Astrocyte (in vitro differentiated cells and primary cell): Measurements from ENCODE around the gene DUSP15. TPM values are rescaled to one million over a fixed set of nuclear protein-coding genes. Genes with fewer than 3 reads are reported as not detected.

ENCODE experiments used
- DNase-seq: peaks from one replicate; pipeline ENCODE4 v3.0.0-alpha.2; 2010; ENCODE audit warnings: low read depth
- FAIRE-seq: peaks from 2 replicates; lab custom pipeline; 2011; peaks lifted over from hg19 to GRCh38; lab: Jason Lieb, UNC
- H2AFZ ChIP-seq: 2 replicates; pipeline ENCODE4 v1.6.0; 2012; ENCODE audit warnings: low read depth, low read length, inconsistent platforms
- H3K27ac ChIP-seq: 2 replicates; pipeline ENCODE4 v1.5.1; 2011; ENCODE audit warnings: low read depth, low read length, inconsistent platforms
- H3K27me3 ChIP-seq: 2 replicates; pipeline ENCODE4 v1.6.0; 2011; ENCODE audit warnings: low read length, inconsistent platforms; ENCODE audit not compliant: insufficient read depth
- H3K36me3 ChIP-seq: 2 replicates; pipeline ENCODE4 v1.5.1; 2011; ENCODE audit warnings: low read length, inconsistent platforms; ENCODE audit not compliant: insufficient read depth
- H3K4me1 ChIP-seq: 2 replicates; pipeline ENCODE4 v1.5.1; 2011; ENCODE audit warnings: low read length, inconsistent platforms; ENCODE audit not compliant: insufficient read depth
- H3K4me2 ChIP-seq: 2 replicates; pipeline ENCODE4 v1.6.0; 2012; ENCODE audit warnings: low read length, inconsistent platforms
- H3K4me3 ChIP-seq: 2 replicates; pipeline ENCODE4 v1.5.1; 2011; ENCODE audit warnings: low read depth, mild to moderate bottlenecking, low read length, inconsistent platforms; ENCODE audit not compliant: insufficient read depth
- H3K79me2 ChIP-seq: 2 replicates; pipeline ENCODE4 v1.6.0; 2012; ENCODE audit warnings: mild to moderate bottlenecking, low read length, inconsistent platforms; ENCODE audit not compliant: insufficient read depth
- H3K9ac ChIP-seq: 2 replicates; pipeline ENCODE4 v1.6.0; 2012; ENCODE audit warnings: mild to moderate bottlenecking, low read length, inconsistent platforms
- H3K9me3 ChIP-seq: 2 replicates; pipeline ENCODE4 v1.5.1; 2012; ENCODE audit warnings: low read depth, mild to moderate bottlenecking, low read length, inconsistent platforms; ENCODE audit not compliant: insufficient read depth
- H4K20me1 ChIP-seq: 2 replicates; pipeline ENCODE4 v1.6.0; 2012; ENCODE audit warnings: low read length, inconsistent platforms; ENCODE audit not compliant: insufficient read depth
- H3K27ac Mint-ChIP-seq: one replicate; pipeline ENCODE4 v1.8.0; 2021; ENCODE audit warnings: mild to moderate bottlenecking, mixed read lengths; ENCODE audit not compliant: unreplicated experiment
- H3K27me3 Mint-ChIP-seq: one replicate; pipeline ENCODE4 v1.8.0; 2021; ENCODE audit warnings: low read depth, mixed read lengths; ENCODE audit not compliant: unreplicated experiment
- H3K36me3 Mint-ChIP-seq: one replicate; pipeline ENCODE4 v1.8.0; 2021; ENCODE audit warnings: low read depth, mixed read lengths; ENCODE audit not compliant: unreplicated experiment
- H3K4me1 Mint-ChIP-seq: one replicate; pipeline ENCODE4 v1.8.0; 2021; ENCODE audit warnings: low read depth, mixed read lengths; ENCODE audit not compliant: unreplicated experiment
- H3K4me3 Mint-ChIP-seq: one replicate; pipeline ENCODE4 v1.8.0; 2021; ENCODE audit warnings: mild to moderate bottlenecking, moderate library complexity, mixed read lengths; ENCODE audit not compliant: unreplicated experiment
- H3K9me3 Mint-ChIP-seq: one replicate; pipeline ENCODE4 v1.8.0; 2021; ENCODE audit warnings: mild to moderate bottlenecking, mixed read lengths; ENCODE audit not compliant: unreplicated experiment
- CTCF ChIP-seq: IDR thresholded peaks from 2 replicates; pipeline ENCODE4 v1.5.1; 2011; ENCODE audit warnings: low read depth, mild to moderate bottlenecking, inconsistent platforms, low read length, moderate library complexity; ENCODE audit not compliant: insufficient read depth
- EZH2 ChIP-seq: IDR thresholded peaks from 2 replicates; pipeline ENCODE4 v1.6.1; 2012; ENCODE audit warnings: mild to moderate bottlenecking, low read length, inconsistent platforms; ENCODE audit not compliant: insufficient read depth
- total RNA-seq: library from RNA; stranded (reverse); gene quantifications from 2 replicates; pipeline ENCODE4 v1.2.1, GENCODE V29; 2021

DUSP15 gene
- total RNA-seq, 1 donor from 2014 or later: 1.2 TPM

DNA sequence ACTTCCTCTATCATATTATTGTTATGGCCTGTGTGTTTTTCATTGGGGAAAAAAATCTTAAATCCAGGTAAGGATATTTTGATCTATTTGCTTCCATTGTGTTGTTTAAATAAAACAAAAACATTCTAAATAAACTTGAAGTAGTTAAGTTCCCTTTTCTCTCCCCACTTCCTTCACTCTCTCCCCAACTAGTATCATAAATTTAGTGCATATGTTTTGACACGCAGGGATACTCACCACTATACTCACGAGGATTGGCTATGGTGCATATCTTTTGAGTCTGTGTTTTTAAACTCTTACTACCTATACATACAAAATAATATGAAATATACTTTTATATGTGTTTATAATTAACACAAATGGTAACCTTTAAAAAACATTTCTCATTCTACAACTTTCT, 5.3 kb upstream of the DUSP15 start:
- no peak for FAIRE-seq
- no peak overlapping the region for H3K27ac ChIP-seq
- no peaks in the 10 kb centered on the region for H4K20me1 ChIP-seq
- Mint-ChIP-seq H3K9me3 (no peaks in the 10 kb centered on the region), H3K4me1 (peaks cover 2% of the 10 kb centered on the region), H3K4me3 (no peak overlapping the region), H3K27me3 (peaks cover 2% of the 10 kb centered on the region), H3K27ac (no peak overlapping the region), H3K36me3 (no peaks in the 10 kb centered on the region)
- H3K36me3 ChIP-seq: no peaks in the 10 kb centered on the region
- H3K9me3 ChIP-seq: no peaks in the 10 kb centered on the region
- H3K9ac ChIP-seq: no peak overlapping the region
- H3K4me3 ChIP-seq: no peak overlapping the region
- no peak overlapping the region for H2AFZ ChIP-seq
- H3K4me1 ChIP-seq: no peaks in the 10 kb centered on the region
- no peak overlapping the region for H3K4me2 ChIP-seq
- no peak for TF ChIP-seq EZH2
- no peak for TF ChIP-seq CTCF
- H3K27me3 ChIP-seq: peaks cover 16% of the 10 kb centered on the region
- DNase-seq: no peak
- H3K79me2 ChIP-seq: no peaks in the 10 kb centered on the region

DNA sequence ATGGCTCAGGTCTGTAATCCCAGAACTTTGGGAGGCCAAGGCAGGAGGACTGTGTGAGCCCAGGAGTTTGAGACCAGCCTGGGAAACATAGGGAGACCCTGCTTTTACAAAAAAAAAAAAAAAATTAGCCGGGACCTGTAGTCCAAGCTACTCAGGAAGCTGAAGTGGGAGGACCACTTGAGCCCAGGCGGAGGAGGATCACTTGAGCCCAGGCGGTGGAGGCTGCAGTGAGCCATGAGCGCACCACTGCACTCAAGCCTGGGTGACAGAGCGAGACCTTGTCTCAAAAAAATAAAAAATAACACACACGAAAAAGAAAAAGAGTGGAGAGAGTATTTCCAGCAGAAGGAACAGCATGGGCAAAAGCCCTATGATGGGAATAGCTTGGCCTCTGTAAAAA, 2.1 kb upstream of the DUSP15 start:
- no peak for TF ChIP-seq CTCF
- TF ChIP-seq EZH2: no peak
- Mint-ChIP-seq H3K4me1 (peaks cover 4% of the 10 kb centered on the region), H3K27me3 (peaks cover 11% of the 10 kb centered on the region), H3K9me3 (peaks cover 2% of the 10 kb centered on the region), H3K36me3 (peaks cover 2% of the 10 kb centered on the region), H3K4me3 (no peak overlapping the region), H3K27ac (no peak overlapping the region)
- Histone ChIP-seq H2AFZ (no peak overlapping the region), H3K27me3 (peaks cover 18% of the 10 kb centered on the region), H3K4me3 (no peak overlapping the region), H3K27ac (no peak overlapping the region), H3K9me3 (no peaks in the 10 kb centered on the region), H3K36me3 (no peaks in the 10 kb centered on the region), H3K79me2 (no peaks in the 10 kb centered on the region), H4K20me1 (no peaks in the 10 kb centered on the region), H3K4me1 (peaks cover 8% of the 10 kb centered on the region), H3K9ac (no peak overlapping the region), H3K4me2 (no peak overlapping the region)
- DNase-seq: no peak
- no peak for FAIRE-seq

GRCh38 chr20:31871618-31871954, 1.3 kb upstream of the DUSP15 start:
- Histone ChIP-seq H3K36me3 (no peaks in the 10 kb centered on the region), H3K4me3 (no peak overlapping the region), H3K79me2 (no peaks in the 10 kb centered on the region), H3K27me3 (peaks cover 18% of the 10 kb centered on the region), H3K9ac (no peak overlapping the region), H3K27ac (no peak overlapping the region), H2AFZ (no peak overlapping the region), H3K4me2 (no peak overlapping the region), H4K20me1 (no peaks in the 10 kb centered on the region), H3K9me3 (no peaks in the 10 kb centered on the region), H3K4me1 (peaks cover 8% of the 10 kb centered on the region)
- H3K9me3 Mint-ChIP-seq: peaks cover 2% of the 10 kb centered on the region
- peak overlapping the region; percentile 82 for H3K4me3 Mint-ChIP-seq
- peaks cover 18% of the 10 kb centered on the region for H3K27me3 Mint-ChIP-seq
- FAIRE-seq (no peak), DNase-seq (no peak)
- peaks cover 4% of the 10 kb centered on the region for H3K4me1 Mint-ChIP-seq
- H3K27ac Mint-ChIP-seq: no peak overlapping the region
- TF ChIP-seq EZH2 (no peak), CTCF (no peak)
- H3K36me3 Mint-ChIP-seq: peaks cover 2% of the 10 kb centered on the region
